Testis (tissue), 3 donors: Measurements from ENCODE around the gene BBOX1. TPM values are rescaled to one million over a fixed set of nuclear protein-coding genes. Genes with fewer than 3 reads are reported as not detected.

Source experiments
- DNase-seq: peaks from one replicate; pipeline ENCODE4 v3.0.0-alpha.2; 2019
- H3K27ac ChIP-seq, 2 donors: fragments of 200-600 bp; sonication (generic); one replicate each; pipeline ENCODE4 v1.5.1; 2019
- H3K27me3 ChIP-seq: fragments of 200-600 bp; sonication (generic); one replicate; pipeline ENCODE4 v1.5.1; 2019
- H3K36me3 ChIP-seq: fragments of 200-600 bp; sonication (generic); one replicate; pipeline ENCODE4 v1.5.1; 2017; ENCODE audit warnings: low read depth; ENCODE audit errors: missing control alignments
- H3K4me1 ChIP-seq: fragments of 200-600 bp; sonication (generic); one replicate; pipeline ENCODE4 v1.5.1; 2019
- H3K4me3 ChIP-seq, 2 donors: fragments of 200-600 bp; sonication (generic); one replicate each; pipeline ENCODE4 v1.5.1; 2017 to 2019
- H3K9me3 ChIP-seq: fragments of 200-600 bp; sonication (generic); one replicate; pipeline ENCODE4 v1.5.1; 2017
- CTCF ChIP-seq, 3 experiments: fragments of 450-650 bp in 2 of 3; fragments of 200-600 bp in 1 of 3; sonication (generic) in 1 of 3; IDR thresholded peaks; one replicate each; pipeline ENCODE4 v1.5.1; 2016 to 2019; ENCODE audit warnings: antibody characterized with exemption in 3 of 3, mild to moderate bottlenecking in 2 of 3, moderate library complexity in 1 of 3
- POLR2A ChIP-seq: fragments of 450-650 bp; IDR thresholded peaks from one replicate; pipeline ENCODE4 v1.6.1; 2017; ENCODE audit warnings: antibody characterized with exemption, mild to moderate bottlenecking, moderate library complexity
- WGBS, 2 donors: methylation state at CpG; one replicate each; pipeline ENCODE4 v1.1.5; 2018; 5-methylcytosine and 5-hydroxymethylcytosine counted together
- intact Hi-C: fragments of 100-400 bp; cut with DNase I; formaldehyde crosslinking; loops from one replicate; pipeline ENCODE4 v1.15.1; 2023; ENCODE audit warnings: low total_unique reads
- polyA plus RNA-seq: library from polyadenylated mRNA; stranded (reverse); fragments of 350-450 nt; fragmentation: Illumina TruSeq; extraction: RNeasy Lipid Tissue Mini Kit (QIAGEN cat#74804); gene quantifications from one replicate; pipeline ENCODE4 v1.2.3, GENCODE V29; 2014; ENCODE audit warnings: low read depth, low replicate concordance; ENCODE audit not compliant: insufficient read depth
- total RNA-seq, 2 donors: library from RNA; depleted of rRNA; stranded (reverse); fragments of >200 nt; gene quantifications; one replicate each; pipeline ENCODE4 v1.2.3, GENCODE V29; 2016

Gene BBOX1
- total and polyA plus RNA-seq, 3 donors from 2014 or later = 0.24 to 1.2 TPM; not detected in 1

DNA sequence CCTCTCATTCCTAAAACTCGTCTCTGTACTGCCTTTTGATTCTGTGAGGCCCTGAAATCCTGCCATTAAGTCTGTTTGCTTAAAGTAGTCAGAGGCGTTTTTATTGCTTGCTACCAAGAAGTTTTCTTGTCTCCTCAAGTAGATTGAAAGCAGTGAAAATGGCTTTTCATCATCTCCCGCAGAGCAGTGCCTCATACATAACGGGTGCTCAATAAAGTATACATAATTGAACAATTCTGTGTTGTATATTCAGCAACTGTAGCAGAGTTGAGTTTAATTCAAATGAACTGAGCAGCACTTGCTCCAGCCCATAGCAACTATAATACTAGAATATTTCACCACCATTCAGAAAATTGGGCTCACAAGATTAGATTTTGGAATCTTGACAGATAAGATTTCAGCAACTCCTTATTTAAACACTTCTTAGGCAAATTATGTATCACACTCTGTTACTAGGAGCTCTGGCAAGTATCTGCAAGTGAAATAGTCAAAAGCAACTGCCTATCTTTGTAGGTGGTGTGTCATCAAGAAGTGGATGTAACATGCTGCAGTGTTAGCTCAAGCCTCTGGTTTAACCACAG is 26.7 kb upstream of the BBOX1 start:
- H3K27me3 ChIP-seq = no peaks in the 10 kb centered on the region
- H3K27ac ChIP-seq = no peak overlapping the region
- DNase-seq = no peak
- no peak for TF ChIP-seq POLR2A
- no peak for TF ChIP-seq CTCF (IDR thresholded peaks at IDR 0.05)
- WGBS, 2 donors = 30 to 53% methylated on average over 4 of the region's 4 CpGs
- intact Hi-C loops = no loop called here
- no peaks in the 10 kb centered on the region for H3K36me3 ChIP-seq
- H3K4me3 ChIP-seq = no peak overlapping the region
- no peaks in the 10 kb centered on the region for H3K9me3 ChIP-seq
- H3K4me1 ChIP-seq = peaks cover 4% of the 10 kb centered on the region

DNA sequence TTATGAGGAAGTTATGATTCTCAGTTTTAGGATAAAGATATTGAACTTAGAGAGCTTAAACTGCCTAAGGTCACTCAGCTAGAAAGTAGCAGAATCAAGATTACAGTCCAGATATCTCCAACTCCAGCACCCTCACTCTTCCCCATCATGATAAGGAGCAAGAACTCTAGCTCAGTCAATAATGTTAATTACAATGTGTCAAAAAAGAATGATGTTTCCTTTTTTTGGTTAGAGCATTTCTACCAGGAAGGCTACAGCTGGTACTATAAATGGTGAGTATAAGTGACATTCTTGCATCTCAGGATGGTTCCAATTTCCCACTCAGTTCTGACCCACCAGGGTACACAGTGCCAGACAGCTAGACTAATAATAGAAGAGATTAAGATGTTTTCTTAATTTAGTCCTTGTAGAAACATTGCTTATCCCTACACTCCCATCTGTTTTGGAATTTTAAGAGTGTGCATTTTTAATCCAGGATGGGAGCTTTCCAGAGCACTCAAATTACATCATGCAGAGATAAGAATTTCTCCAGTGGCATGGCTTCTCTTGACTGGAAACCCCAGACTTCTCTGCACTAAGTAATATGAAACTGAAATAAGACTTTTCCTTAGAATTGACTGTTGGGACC is 21.6 kb upstream of the BBOX1 start:
- no peak for DNase-seq
- no peak overlapping the region for H3K27ac ChIP-seq
- intact Hi-C loops = no loop called here

DNA sequence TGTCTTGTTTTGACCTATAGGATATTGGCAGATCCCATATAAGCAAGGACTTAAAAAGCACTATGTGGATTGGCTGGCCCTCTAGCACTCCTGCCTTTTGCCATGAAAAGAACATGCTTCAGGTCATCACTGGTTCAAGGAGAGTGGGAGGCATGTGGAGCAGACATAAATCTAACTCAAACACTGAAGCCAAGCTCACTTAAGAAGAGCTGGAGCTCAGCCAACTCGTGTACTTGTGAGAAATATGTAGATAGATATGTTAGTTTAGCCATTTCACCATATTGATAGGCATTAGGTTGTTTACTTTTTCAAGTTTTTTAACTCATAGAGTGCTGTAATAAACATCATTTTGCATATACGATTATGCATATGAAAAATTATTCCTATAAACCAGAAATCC is 19.9 kb upstream of the BBOX1 start:
- intact Hi-C loops = no loop called here
- 61 to 70% methylated on average over 2 of the region's 2 CpGs for WGBS, 2 donors
- Histone ChIP-seq H3K4me3 (no peak overlapping the region), H3K27me3 (no peaks in the 10 kb centered on the region), H3K36me3 (no peaks in the 10 kb centered on the region), H3K9me3 (no peaks in the 10 kb centered on the region), H3K4me1 (no peaks in the 10 kb centered on the region), H3K27ac (no peak overlapping the region)
- TF ChIP-seq POLR2A = no peak
- no peak for TF ChIP-seq CTCF (IDR thresholded peaks at IDR 0.05)
- DNase-seq = no peak

More for the DNA sequence above, 21.6 kb upstream of the BBOX1 start:
- H3K4me3 ChIP-seq = no peak overlapping the region
- H3K4me1 ChIP-seq = no peaks in the 10 kb centered on the region
- no peaks in the 10 kb centered on the region for H3K9me3 ChIP-seq
- no peak for TF ChIP-seq CTCF (IDR thresholded peaks at IDR 0.05)
- TF ChIP-seq POLR2A = no peak
- no peaks in the 10 kb centered on the region for H3K27me3 ChIP-seq
- no peaks in the 10 kb centered on the region for H3K36me3 ChIP-seq

DNA sequence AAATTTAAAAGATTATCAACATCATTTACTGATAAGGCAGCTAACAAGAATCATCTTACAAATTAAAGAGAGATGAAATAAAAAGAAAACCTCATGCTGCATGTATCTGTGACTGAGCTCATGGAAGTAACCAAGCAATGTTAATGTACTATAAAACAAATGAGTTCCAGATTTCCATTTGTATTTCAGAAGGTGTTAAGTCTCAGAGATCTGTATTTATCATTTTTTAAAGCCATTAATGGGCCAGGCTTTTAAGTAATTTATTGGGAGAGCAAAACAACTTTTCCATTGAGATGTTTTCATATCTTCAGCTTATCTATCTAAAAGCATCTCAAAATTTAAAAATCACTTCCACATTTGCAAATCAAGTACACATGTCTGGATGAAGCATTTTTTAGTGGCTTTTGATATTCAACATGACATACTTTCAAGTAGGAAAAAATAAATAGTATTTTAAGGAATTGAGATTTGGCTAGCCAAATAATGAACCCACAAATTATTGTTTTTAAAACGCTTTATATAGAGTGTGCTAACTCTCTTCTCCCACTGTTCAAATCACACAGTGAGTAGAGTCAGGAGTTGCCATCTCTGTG is 17.9 kb upstream of the BBOX1 start:
- H3K4me1 ChIP-seq = no peaks in the 10 kb centered on the region
- no peak overlapping the region for H3K4me3 ChIP-seq
- no peak for TF ChIP-seq POLR2A
- TF ChIP-seq CTCF (IDR thresholded peaks at IDR 0.05) = no peak
- 60 to 80% methylated on average over 1 of the region's 1 CpG for WGBS, 2 donors
- no peaks in the 10 kb centered on the region for H3K27me3 ChIP-seq
- no peak overlapping the region for H3K27ac ChIP-seq
- H3K36me3 ChIP-seq = no peaks in the 10 kb centered on the region
- H3K9me3 ChIP-seq = no peaks in the 10 kb centered on the region
- intact Hi-C loops = no loop called here
- no peak for DNase-seq
